AG04450 (cell line): ENCODE results near the gene ATP2B2. TPM values are rescaled to one million over a fixed set of nuclear protein-coding genes. Genes with fewer than 3 reads are reported as not detected.

Experiments
- CTCF ChIA-PET: fragments of 300-600, 350-600 bp; formaldehyde crosslinking; extraction: SDS; loops from one replicate; lab custom pipeline; 2022; ENCODE audit warnings: antibody characterized with exemption, inconsistent platforms; lab: Charles Lee
- POLR2A ChIA-PET: fragments of 350-600 bp; formaldehyde crosslinking; extraction: SDS; loops from one replicate; lab custom pipeline; 2021; ENCODE audit warnings: antibody characterized with exemption, inconsistent platforms; lab: Yijun Ruan, JAX
- DNase-seq: peaks from one replicate; pipeline ENCODE4 v3.0.0-alpha.2; 2011; ENCODE audit warnings: low read depth, low spot score
- H3K27ac ChIP-seq: one replicate; pipeline ENCODE4 v1.5.1; 2012; ENCODE audit warnings: low read depth, low read length, control low read depth
- H3K27me3 ChIP-seq: one replicate; pipeline ENCODE4 v1.6.0; 2012; ENCODE audit warnings: low read length; ENCODE audit not compliant: control insufficient read depth, insufficient read depth
- H3K4me3 ChIP-seq: 2 replicates; pipeline ENCODE4 v1.5.1; 2011; ENCODE audit warnings: mild to moderate bottlenecking, low read depth, low read length, control low read depth
- H3K9me3 ChIP-seq: 2 replicates; pipeline ENCODE4 v1.5.1; 2012; ENCODE audit warnings: low read length; ENCODE audit not compliant: control insufficient read depth, insufficient read depth
- CTCF ChIP-seq: IDR thresholded peaks from 2 replicates; pipeline ENCODE4 v1.5.1; 2011; ENCODE audit warnings: low read depth, low read length, control low read depth, inconsistent platforms
- polyA plus RNA-seq: library from polyadenylated mRNA; depleted of rRNA; stranded (reverse); fragments of >200 nt; gene quantifications from 2 replicates; pipeline ENCODE4 v1.2.3, GENCODE V29; 2011

Gene ATP2B2
- polyA plus RNA-seq, 1 experiment, result 0.01 TPM

GRCh38 chr3:10551821-10552630, 46.6 kb upstream of the ATP2B2 start:
- ChIA-PET CTCF (no interaction called here), POLR2A (no interaction called here)
- Histone ChIP-seq H3K27ac (no peak overlapping the region), H3K27me3 (peaks cover 6% of the 10 kb centered on the region), H3K9me3 (no peaks in the 10 kb centered on the region), H3K4me3 (no peak overlapping the region)
- DNase-seq, result no peak
- TF ChIP-seq CTCF, result no peak

- CTCF ChIA-PET, result no interaction called here
- no peaks in the 10 kb centered on the region for H3K9me3 ChIP-seq
- no peak for TF ChIP-seq CTCF
- no peak overlapping the region for H3K4me3 ChIP-seq
- peaks cover 6% of the 10 kb centered on the region for H3K27me3 ChIP-seq
- POLR2A ChIA-PET, result no interaction called here
- no peak for DNase-seq
- no peak overlapping the region for H3K27ac ChIP-seq
Measured at GRCh38 chr3:10551139-10551538, 45.8 kb upstream of the ATP2B2 start.

GRCh38 chr3:10550705-10551104, 45.3 kb upstream of the ATP2B2 start:
- ChIA-PET POLR2A (no interaction called here), CTCF (no interaction called here)
- peaks cover 6% of the 10 kb centered on the region for H3K27me3 ChIP-seq
- H3K9me3 ChIP-seq, result no peaks in the 10 kb centered on the region
- no peak for DNase-seq
- TF ChIP-seq CTCF, result no peak
- no peak overlapping the region for H3K4me3 ChIP-seq
- no peak overlapping the region for H3K27ac ChIP-seq

- H3K27me3 ChIP-seq, result peaks cover 6% of the 10 kb centered on the region
- no peak for TF ChIP-seq CTCF
- no peak overlapping the region for H3K4me3 ChIP-seq
- ChIA-PET POLR2A (no interaction called here), CTCF (no interaction called here)
- no peak overlapping the region for H3K27ac ChIP-seq
- no peak for DNase-seq
- no peaks in the 10 kb centered on the region for H3K9me3 ChIP-seq
Measured at GRCh38 chr3:10549617-10550230, 44.3 kb upstream of the ATP2B2 start.

GRCh38 chr3:10548992-10549391, 43.6 kb upstream of the ATP2B2 start:
- no peak overlapping the region for H3K27ac ChIP-seq
- no peak for TF ChIP-seq CTCF
- no peak for DNase-seq
- CTCF ChIA-PET, result no interaction called here
- peaks cover 6% of the 10 kb centered on the region for H3K27me3 ChIP-seq
- POLR2A ChIA-PET, result no interaction called here
- no peaks in the 10 kb centered on the region for H3K9me3 ChIP-seq
- H3K4me3 ChIP-seq, result no peak overlapping the region
